K562 (cell line): ENCODE measurements around the gene SLCO2B1. TPM values are rescaled to one million over a fixed set of nuclear protein-coding genes. Genes with fewer than 3 reads are reported as not detected.

Source experiments
- ATAC-seq: fragments of 200-7000 bp; cut with Tn5 transposase; 3 replicates; pipeline ENCODE4 v1.9.1; 2020; ENCODE audit warnings: moderate library complexity
- BruUV-seq: library from RNA; stranded (reverse); fragments of 400-500 nt; replicated peaks from 2 replicates; lab custom pipeline; 2021; lab: Mats Ljungman, UMichigan
- CTCF ChIA-PET: fragments of 300-600 bp; formaldehyde crosslinking; extraction: SDS; loops from one replicate; lab custom pipeline; 2021; ENCODE audit warnings: low intra/inter-chr PET ratio; lab: Yijun Ruan, JAX
- POLR2A ChIA-PET: fragments of 300-600, 350-650 bp; sonication (Branson Sonifier 250); formaldehyde crosslinking; extraction: SDS; loops from one replicate; lab custom pipeline; 2021; ENCODE audit warnings: antibody characterized with exemption, inconsistent platforms; lab: Yijun Ruan, JAX
- DNase-seq, 4 experiments: peaks; one replicate each; pipeline versions ENCODE4 v3.0.0 to v3.0.0-alpha.2; 2011 to 2018; ENCODE audit warnings: low spot score in 3 of 4, mixed read lengths in 3 of 4; ENCODE audit errors: extremely low read depth in 1 of 4
- FAIRE-seq: peaks from 2 replicates; lab custom pipeline; 2011; peaks lifted over from hg19 to GRCh38; lab: Jason Lieb, UNC
- H2AFZ ChIP-seq: 2 replicates; pipeline ENCODE4 v1.6.0; 2011; ENCODE audit warnings: low read depth, low read length, control low read depth, inconsistent platforms
- H3K27ac ChIP-seq: fragments of 200-600 bp; 3 replicates; pipeline ENCODE4 v1.8.0; 2011; ENCODE audit warnings: low read depth, mild to moderate bottlenecking, control low read depth, inconsistent platforms, low read length, moderate library complexity, mixed read lengths; ENCODE audit errors: extremely low read depth
- H3K27me3 ChIP-seq, 2 experiments: fragments of 300-600 bp in 1 of 2; 2 replicates in 1 of 2; 3 replicates in 1 of 2; pipeline versions ENCODE4 v1.6.0 to v1.8.0; 2011; ENCODE audit warnings: inconsistent platforms in 2 of 2, low read length in 2 of 2, mild to moderate bottlenecking in 1 of 2, mixed read lengths in 1 of 2, moderate library complexity in 1 of 2; ENCODE audit not compliant: control insufficient read depth in 2 of 2, insufficient read depth in 2 of 2
- H3K36me3 ChIP-seq: fragments of 300-600 bp; 3 replicates; pipeline ENCODE4 v1.8.0; 2011; ENCODE audit warnings: mild to moderate bottlenecking, low read length, inconsistent platforms; ENCODE audit not compliant: control insufficient read depth, insufficient read depth
- H3K4me1 ChIP-seq, 2 experiments: fragments of 200-600 bp in 1 of 2; replicated peaks in 1 of 2; 2 replicates in 1 of 2; 3 replicates in 1 of 2; pipeline versions ENCODE4 v1.5.1 to v1.8.0; 2011; ENCODE audit warnings: inconsistent platforms in 2 of 2, low read length in 2 of 2, mild to moderate bottlenecking in 1 of 2, mixed read lengths in 1 of 2, moderate library complexity in 1 of 2; ENCODE audit not compliant: control insufficient read depth in 2 of 2, insufficient read depth in 2 of 2
- H3K4me2 ChIP-seq: 2 replicates; pipeline ENCODE4 v1.6.1; 2011; ENCODE audit warnings: low read length, control low read depth, inconsistent platforms, mixed read lengths; ENCODE audit not compliant: insufficient read depth
- H3K4me3 ChIP-seq: fragments of 200-600 bp; sonication (generic), shearing (Covaris generic); 2 replicates; pipeline ENCODE4 v1.5.1; 2016; ENCODE audit warnings: control low read depth, inconsistent platforms
- H3K79me2 ChIP-seq: fragments of 200-600 bp; 3 replicates; pipeline ENCODE4 v1.8.0; 2011; ENCODE audit warnings: low read length, inconsistent platforms; ENCODE audit not compliant: control insufficient read depth, insufficient read depth
- H3K9ac ChIP-seq, 2 experiments: 2 replicates each; pipeline versions ENCODE4 v1.6.0 to v1.6.1; 2011; ENCODE audit warnings: low read depth in 2 of 2, low read length in 2 of 2, control low read depth in 1 of 2, inconsistent platforms in 1 of 2, mild to moderate bottlenecking in 1 of 2, mixed read lengths in 1 of 2; ENCODE audit not compliant: insufficient read depth in 1 of 2
- H3K9me1 ChIP-seq: one replicate; pipeline ENCODE4 v1.6.0; 2011; ENCODE audit warnings: inconsistent platforms, mild to moderate bottlenecking, low read length, moderate library complexity; ENCODE audit not compliant: control insufficient read depth, insufficient read depth
- H3K9me3 ChIP-seq: replicated peaks from 2 replicates; pipeline ENCODE4 v1.5.1; 2011; ENCODE audit warnings: low read depth, low read length, inconsistent platforms; ENCODE audit not compliant: control insufficient read depth, insufficient read depth
- H4K20me1 ChIP-seq: replicated peaks from 2 replicates; pipeline ENCODE4 v1.6.1; 2011; ENCODE audit warnings: low read length, inconsistent platforms, mixed read lengths; ENCODE audit not compliant: control insufficient read depth, insufficient read depth
- MED1 ChIP-seq: sonication (generic); formaldehyde crosslinking; IDR thresholded peaks from 2 replicates; pipeline ENCODE4 v1.8.1; 2023; ENCODE audit warnings: missing genetic modification reagents, borderline replicate concordance
- NFIC ChIP-seq: fragments of 450-650 bp; IDR thresholded peaks from 2 replicates; pipeline ENCODE4 v1.6.1; 2017; ENCODE audit warnings: mild to moderate bottlenecking, inconsistent platforms
- WGBS: fragments of 100-300 bp; shearing (Covaris generic); methylation state at CpG from one replicate; pipeline ENCODE4 v1.1.6; 2016; ENCODE audit warnings: low coverage, mixed read lengths; ENCODE audit not compliant: insufficient coverage; ENCODE audit errors: missing lambda C conversion rate; 5-methylcytosine and 5-hydroxymethylcytosine counted together
- in situ Hi-C: fragments of 300-500 bp; cut with MboI; formaldehyde crosslinking; loops from 4 replicates; pipeline ENCODE4 v1.15.0; 2018; ENCODE audit warnings: inconsistent platforms, mixed read lengths
- intact Hi-C: fragments of 100-400 bp; cut with micrococcal nuclease; formaldehyde crosslinking; loops from 2 replicates; pipeline ENCODE4 v1.14.2; 2022
- polyA plus RNA-seq, 8 experiments: library from polyadenylated mRNA; depleted of rRNA in 4 of 8; stranded (reverse) in 5 of 8; unstranded in 3 of 8; fragments of >200 nt; fragmentation: Nextera tagmentation in 2 of 8; fragmentation: Illumina TruSeq in 1 of 8; extraction: Ambion mirVana in 2 of 8; extraction: Trizol in 1 of 8; gene quantifications; 2 replicates each; pipeline versions ENCODE4 v1.2.1 to v1.2.3, GENCODE V29; 2011 to 2014; ENCODE audit warnings: inconsistent platforms in 1 of 8, missing spikeins in 1 of 8
- total RNA-seq, 7 experiments: library from RNA; depleted of rRNA in 6 of 7; stranded (reverse); fragments of >200 nt in 6 of 7; fragmentation: Illumina TruSeq in 2 of 7; extraction: Trizol in 2 of 7; gene quantifications; 2 replicates each; pipeline versions ENCODE4 v1.2.1 to v1.2.3, GENCODE V29; 2011 to 2021; ENCODE audit warnings: low replicate concordance in 1 of 7

SLCO2B1 gene
- total and polyA plus RNA-seq, 9 of the 15 experiments (the other 6 are each of a cell fraction or from before 2014, with no cell fraction given), result 0.70 to 14.7 (median 7.6) TPM

- no peak overlapping the region for H2AFZ ChIP-seq
- WGBS, result 17% methylated on average over 9 of the region's 9 CpGs
- in situ Hi-C loops (no loop called here), intact Hi-C loops (no loop called here)
- ATAC-seq (no peak), DNase-seq (no peak), FAIRE-seq (no peak)
- peaks cover 18 to 49% of the 10 kb centered on the region in 2 experiments for H3K27me3 ChIP-seq
- H4K20me1 ChIP-seq, result peaks cover 25% of the 10 kb centered on the region
- H3K4me3 ChIP-seq, result no peak overlapping the region
- no peak overlapping the region for H3K9ac ChIP-seq
- H3K79me2 ChIP-seq, result no peaks in the 10 kb centered on the region
- ChIA-PET POLR2A (interaction anchor here (0.5 to 1.8 kb wide), 5 partner anchors 20 to 179 kb away, joined by 3 to 5 read pairs (median 3); no protein-coding TSS in a partner anchor), CTCF (interaction anchor here (0.6 kb wide), 1 partner anchor 618 kb away, joined by 4 read pairs; no protein-coding TSS in a partner anchor)
- no TSS peak for BruUV-seq
- H3K9me1 ChIP-seq, result peaks cover 4% of the 10 kb centered on the region
- no peaks in the 10 kb centered on the region for H3K9me3 ChIP-seq
- no peak overlapping the region for H3K4me2 ChIP-seq
- no peak for TF ChIP-seq MED1 (CRISPR knock-in tag)
- 0 out of 2 replicates have a peak, but pooled peaks have one; percentile 22 for TF ChIP-seq NFIC
- H3K4me1 ChIP-seq, result peaks cover 3 to 23% of the 10 kb centered on the region in 2 experiments; a peak in 4 of 5 replicates
- no peaks in the 10 kb centered on the region for H3K36me3 ChIP-seq
- H3K27ac ChIP-seq, result no peak overlapping the region
These were observed 87.9 kb downstream of the SLCO2B1 start for GRCh38 chr11:75238595-75239440.
